Karpas-422 (cell line): ENCODE results near the gene ITM2C. TPM values are rescaled to one million over a fixed set of nuclear protein-coding genes. Genes with fewer than 3 reads are reported as not detected.

ENCODE experiments used
- DNase-seq: peaks from one replicate; pipeline ENCODE4 v3.0.0-alpha.2; 2015
- H2AFZ ChIP-seq: fragments of 200-600 bp; sonication (generic); 2 replicates; pipeline ENCODE4 v1.6.1; 2014; ENCODE audit warnings: antibody characterized with exemption, low read length, mixed read lengths
- H3K27ac ChIP-seq: fragments of 200-600 bp; sonication (generic); 2 replicates; pipeline ENCODE4 v1.5.1; 2014; ENCODE audit warnings: mild to moderate bottlenecking, low read length, moderate library complexity
- H3K27me3 ChIP-seq: fragments of 200-600 bp; sonication (generic); 2 replicates; pipeline ENCODE4 v1.6.1; 2014; ENCODE audit warnings: low read length, mixed read lengths
- H3K36me3 ChIP-seq: fragments of 200-600 bp; sonication (generic); 2 replicates; pipeline ENCODE4 v1.6.1; 2014; ENCODE audit warnings: low read length, mixed read lengths; ENCODE audit not compliant: insufficient read depth
- H3K4me1 ChIP-seq: fragments of 200-600 bp; sonication (generic); 2 replicates; pipeline ENCODE4 v1.6.1; 2014; ENCODE audit warnings: mild to moderate bottlenecking, low read length, mixed read lengths
- H3K4me2 ChIP-seq: fragments of 200-600 bp; sonication (generic); 2 replicates; pipeline ENCODE4 v1.6.1; 2014; ENCODE audit warnings: low read length, low read depth, mild to moderate bottlenecking; ENCODE audit not compliant: poor library complexity, severe bottlenecking
- H3K4me3 ChIP-seq: fragments of 200-600 bp; sonication (generic); 2 replicates; pipeline ENCODE4 v1.5.1; 2014; ENCODE audit warnings: mild to moderate bottlenecking, antibody characterized with exemption, low read length, mixed read lengths
- H3K79me2 ChIP-seq: fragments of 200-600 bp; sonication (generic); 2 replicates; pipeline ENCODE4 v1.6.1; 2014; ENCODE audit warnings: mild to moderate bottlenecking, low read length, mixed read lengths
- H3K9ac ChIP-seq: fragments of 200-600 bp; sonication (generic); 2 replicates; pipeline ENCODE4 v1.6.0; 2014; ENCODE audit warnings: low read length
- H3K9me2 ChIP-seq: fragments of 200-600 bp; sonication (generic), shearing (Covaris generic); replicated peaks from 2 replicates; pipeline ENCODE4 v1.6.0; 2014; ENCODE audit warnings: mild to moderate bottlenecking, low read length, moderate library complexity; ENCODE audit not compliant: insufficient read depth
- H3K9me3 ChIP-seq: fragments of 300-700, 200-600 bp; sonication (generic); 2 replicates; pipeline ENCODE4 v1.6.1; 2014; ENCODE audit warnings: low read length, mixed read lengths
- H4K20me1 ChIP-seq: fragments of 200-600 bp; sonication (generic); 2 replicates; pipeline ENCODE4 v1.6.1; 2014; ENCODE audit warnings: mild to moderate bottlenecking, antibody characterized with exemption, low read length, low read depth; ENCODE audit not compliant: insufficient read depth
- total RNA-seq: library from RNA; depleted of rRNA; stranded (reverse); fragments of >200 nt; shearing (Covaris generic); gene quantifications from 2 replicates; pipeline ENCODE4 v1.2.3, GENCODE V29; 2014; ENCODE audit warnings: low replicate concordance

Gene ITM2C
- total RNA-seq, 1 experiment from 2014 or later, result 0.19 TPM

DNA sequence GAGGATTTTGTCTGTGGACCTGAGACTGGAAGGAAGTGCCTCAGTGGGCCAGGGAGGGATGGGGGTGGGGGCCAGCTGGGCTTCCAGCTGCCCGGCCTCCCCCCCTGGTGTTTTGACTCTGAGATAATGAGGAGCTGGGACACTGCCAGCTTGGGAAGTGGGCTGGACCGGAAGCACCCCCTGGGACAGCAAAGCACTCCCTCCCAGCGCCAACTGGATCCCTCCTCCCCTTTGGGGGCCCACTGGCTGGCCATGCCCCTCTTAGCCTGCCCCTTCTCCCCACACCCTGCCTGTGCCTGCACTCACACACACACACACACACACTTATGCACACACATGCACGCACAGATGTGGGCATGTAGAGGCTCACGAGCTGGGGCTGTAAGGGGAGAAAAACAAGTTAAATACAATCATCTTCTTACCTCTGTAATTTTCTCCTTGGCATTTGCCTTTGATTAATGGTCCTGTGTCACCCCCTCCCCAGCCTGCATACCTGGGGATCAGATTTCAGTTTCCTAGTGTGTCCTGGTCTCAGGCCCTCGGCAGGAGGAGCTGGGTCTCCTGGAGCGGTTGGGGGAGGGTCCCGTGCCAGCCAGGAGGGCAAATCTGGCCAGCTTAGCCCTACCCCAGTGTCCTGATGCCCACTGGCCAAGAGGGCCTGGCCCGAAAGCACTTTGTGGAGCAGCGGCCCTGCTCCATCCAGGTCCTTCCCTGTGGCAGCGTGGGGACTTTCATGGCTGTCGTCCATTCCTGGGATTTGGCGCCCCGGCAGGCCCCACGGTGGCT is 3.6 kb downstream of the ITM2C start:
- no peak overlapping the region for H3K9ac ChIP-seq
- H3K27me3 ChIP-seq, result no peaks in the 10 kb centered on the region
- no peak for DNase-seq
- H3K79me2 ChIP-seq, result no peaks in the 10 kb centered on the region
- H3K4me3 ChIP-seq, result no peak overlapping the region
- no peaks in the 10 kb centered on the region for H4K20me1 ChIP-seq
- no peak overlapping the region for H3K4me2 ChIP-seq
- H3K9me2 ChIP-seq, result no peaks in the 10 kb centered on the region
- H2AFZ ChIP-seq, result no peak overlapping the region
- no peak overlapping the region for H3K27ac ChIP-seq
- no peaks in the 10 kb centered on the region for H3K9me3 ChIP-seq
- H3K36me3 ChIP-seq, result no peaks in the 10 kb centered on the region
- peaks cover 28% of the 10 kb centered on the region for H3K4me1 ChIP-seq

- Histone ChIP-seq H2AFZ (no peak overlapping the region), H3K27ac (no peak overlapping the region), H3K9me2 (no peaks in the 10 kb centered on the region), H3K9me3 (no peaks in the 10 kb centered on the region), H3K27me3 (no peaks in the 10 kb centered on the region), H3K9ac (no peak overlapping the region), H3K4me2 (no peak overlapping the region), H3K4me1 (peaks cover 37% of the 10 kb centered on the region), H3K4me3 (no peak overlapping the region), H3K36me3 (no peaks in the 10 kb centered on the region), H3K79me2 (no peaks in the 10 kb centered on the region), H4K20me1 (no peaks in the 10 kb centered on the region)
- no peak for DNase-seq
Measured at GRCh38 chr2:230868947-230869913, 4.5 kb downstream of the ITM2C start.

DNA sequence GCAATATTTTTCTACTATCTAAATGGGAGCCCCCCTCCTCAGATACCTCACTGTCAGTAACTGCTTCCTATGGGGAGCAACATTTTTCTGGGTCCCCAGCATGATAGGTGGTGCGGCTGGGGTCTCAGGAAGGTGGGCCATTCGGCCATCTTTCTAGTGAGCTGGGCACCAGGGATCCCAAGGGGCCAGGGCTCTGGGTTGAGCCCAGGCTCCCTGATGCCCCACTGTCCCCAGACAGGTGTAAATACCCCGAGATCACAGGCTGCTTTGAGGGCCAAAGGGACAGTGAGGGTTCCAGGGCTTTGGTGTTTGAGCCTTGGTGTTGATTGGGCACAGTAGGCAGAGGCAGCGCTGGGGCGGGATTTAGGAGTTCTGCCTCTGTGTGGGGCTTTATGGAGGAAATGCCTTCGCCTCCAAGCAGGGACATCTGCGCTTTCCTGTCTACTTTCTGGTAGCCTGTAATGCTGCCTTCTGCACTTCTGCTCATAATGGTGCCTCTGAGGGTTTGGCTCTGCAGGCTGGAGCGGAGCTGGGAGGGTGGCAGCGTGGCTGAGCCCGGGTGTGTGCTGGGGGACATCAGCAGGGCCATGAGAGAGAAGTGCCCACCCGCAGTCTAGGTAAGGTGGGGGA is 5.3 kb downstream of the ITM2C start:
- Histone ChIP-seq H3K9me3 (no peaks in the 10 kb centered on the region), H2AFZ (no peak overlapping the region), H3K9me2 (no peaks in the 10 kb centered on the region), H3K36me3 (no peaks in the 10 kb centered on the region), H3K4me2 (no peak overlapping the region), H3K9ac (no peak overlapping the region), H3K27ac (no peak overlapping the region), H3K4me1 (peaks cover 38% of the 10 kb centered on the region), H3K27me3 (no peaks in the 10 kb centered on the region), H3K79me2 (no peaks in the 10 kb centered on the region), H3K4me3 (no peak overlapping the region), H4K20me1 (no peaks in the 10 kb centered on the region)
- no peak for DNase-seq

GRCh38 chr2:230870544-230871360 is 6.0 kb downstream of the ITM2C start:
- DNase-seq, result no peak
- H3K27ac ChIP-seq, result no peak overlapping the region
- no peak overlapping the region for H3K9ac ChIP-seq
- H3K9me3 ChIP-seq, result no peaks in the 10 kb centered on the region
- H3K9me2 ChIP-seq, result no peaks in the 10 kb centered on the region
- no peak overlapping the region for H3K4me3 ChIP-seq
- H3K4me1 ChIP-seq, result peaks cover 38% of the 10 kb centered on the region
- H3K79me2 ChIP-seq, result no peaks in the 10 kb centered on the region
- no peaks in the 10 kb centered on the region for H4K20me1 ChIP-seq
- no peak overlapping the region for H2AFZ ChIP-seq
- H3K27me3 ChIP-seq, result no peaks in the 10 kb centered on the region
- H3K36me3 ChIP-seq, result no peaks in the 10 kb centered on the region
- no peak overlapping the region for H3K4me2 ChIP-seq

GRCh38 chr2:230871361-230872150 is 6.8 kb downstream of the ITM2C start:
- H3K4me2 ChIP-seq, result no peak overlapping the region
- H3K36me3 ChIP-seq, result no peaks in the 10 kb centered on the region
- no peaks in the 10 kb centered on the region for H3K27me3 ChIP-seq
- H3K9ac ChIP-seq, result no peak overlapping the region
- H4K20me1 ChIP-seq, result no peaks in the 10 kb centered on the region
- DNase-seq, result no peak
- no peak overlapping the region for H3K4me3 ChIP-seq
- H3K9me2 ChIP-seq, result no peaks in the 10 kb centered on the region
- H3K79me2 ChIP-seq, result no peaks in the 10 kb centered on the region
- no peak overlapping the region for H2AFZ ChIP-seq
- H3K9me3 ChIP-seq, result no peaks in the 10 kb centered on the region
- no peak overlapping the region for H3K27ac ChIP-seq
- peaks cover 38% of the 10 kb centered on the region for H3K4me1 ChIP-seq

DNA sequence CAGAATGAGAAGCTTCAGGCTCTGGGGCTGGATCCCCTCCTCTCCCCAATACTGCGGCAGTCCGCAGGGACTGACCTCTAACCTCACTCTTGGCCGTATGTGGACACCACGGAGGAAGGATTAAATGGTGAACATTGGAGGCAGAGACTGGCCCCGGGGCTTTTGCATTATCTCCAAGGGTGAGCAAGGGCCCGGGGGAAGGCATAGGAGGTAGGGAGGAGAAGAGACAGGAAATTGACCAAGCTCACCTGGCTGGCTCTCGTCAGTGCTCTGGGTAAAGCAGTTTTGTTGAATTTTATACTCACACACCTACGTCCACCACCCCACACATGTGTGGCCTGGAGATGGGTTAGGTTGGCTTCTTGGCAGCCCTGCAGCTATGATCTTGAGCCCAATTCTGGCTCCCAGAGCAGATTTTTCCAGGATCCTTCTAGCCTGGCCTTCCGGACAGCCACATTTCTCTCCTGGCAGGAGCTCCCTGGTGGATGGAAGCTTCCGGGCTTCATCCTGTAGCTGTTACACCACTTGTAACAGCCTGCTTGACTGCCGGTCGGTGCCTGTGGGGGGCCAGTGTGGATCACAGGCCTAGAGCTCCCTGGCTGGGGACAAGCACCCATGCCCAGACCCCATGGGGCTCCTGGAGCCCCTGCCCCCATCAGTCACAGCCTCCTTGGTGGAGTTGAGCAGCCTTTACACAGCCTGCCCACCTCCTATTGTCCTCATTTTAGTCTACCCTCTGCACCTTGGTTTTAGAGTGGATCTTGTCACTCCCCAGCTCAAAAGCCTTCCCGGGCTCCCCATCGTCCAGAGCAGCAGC is 7.6 kb downstream of the ITM2C start:
- H3K4me1 ChIP-seq, result peaks cover 36% of the 10 kb centered on the region
- H3K9me2 ChIP-seq, result no peaks in the 10 kb centered on the region
- no peaks in the 10 kb centered on the region for H3K36me3 ChIP-seq
- DNase-seq, result no peak
- no peaks in the 10 kb centered on the region for H3K79me2 ChIP-seq
- no peak overlapping the region for H3K9ac ChIP-seq
- no peak overlapping the region for H3K27ac ChIP-seq
- no peak overlapping the region for H2AFZ ChIP-seq
- no peaks in the 10 kb centered on the region for H3K27me3 ChIP-seq
- no peaks in the 10 kb centered on the region for H4K20me1 ChIP-seq
- H3K4me3 ChIP-seq, result no peak overlapping the region
- no peak overlapping the region for H3K4me2 ChIP-seq
- no peaks in the 10 kb centered on the region for H3K9me3 ChIP-seq
